SK-N-SH treated with all-trans-retinoic acid at 6 μM for 48 hours (cell line): Measurements from ENCODE around the gene PAX5.

Experiments used
- ARNTL ChIP-seq: fragments of 450-650 bp; formaldehyde crosslinking; IDR thresholded peaks from 2 replicates; pipeline ENCODE4 v1.5.0; 2020; ENCODE audit warnings: low read depth, mild to moderate bottlenecking, moderate library complexity, borderline replicate concordance
- BACH2 ChIP-seq: fragments of 250-450 bp; sonication (Bioruptor Pico); IDR thresholded peaks from 2 replicates; pipeline ENCODE4 v1.9.0; 2021; ENCODE audit warnings: mild to moderate bottlenecking, borderline replicate concordance
- TCF4 ChIP-seq: fragments of 250-450 bp; sonication (Bioruptor Pico); IDR thresholded peaks from 2 replicates; pipeline ENCODE4 v1.8.0; 2021; ENCODE audit warnings: mild to moderate bottlenecking, moderate library complexity, borderline replicate concordance
- TOX ChIP-seq: fragments of 250-450 bp; sonication (Bioruptor Pico); IDR thresholded peaks from 2 replicates; pipeline ENCODE4 v1.8.0; 2021; ENCODE audit warnings: mild to moderate bottlenecking, moderate library complexity, borderline replicate concordance
- ZFP30 ChIP-seq: fragments of 450-650 bp; formaldehyde crosslinking; IDR thresholded peaks from 2 replicates; pipeline ENCODE4 v1.5.0; 2022; ENCODE audit warnings: mild to moderate bottlenecking, moderate library complexity
- TF ChIP-seq, protein P1 (sequence below): fragments of 250-450 bp; sonication (Bioruptor Pico); IDR thresholded peaks from 2 replicates; pipeline ENCODE4 v1.5.0; 2020; ENCODE audit warnings: mild to moderate bottlenecking, moderate library complexity
- TF ChIP-seq, protein P2 (sequence below): fragments of 250-450 bp; sonication (Bioruptor Pico); IDR thresholded peaks from 2 replicates; pipeline ENCODE4 v1.8.0; 2020; ENCODE audit warnings: mild to moderate bottlenecking, moderate library complexity, borderline replicate concordance
- TF ChIP-seq, protein P3 (sequence below): fragments of 250-450 bp; sonication (Bioruptor Pico); IDR thresholded peaks from 2 replicates; pipeline ENCODE4 v1.5.1; 2020; ENCODE audit warnings: low read depth, mild to moderate bottlenecking, moderate library complexity

- no peak for TF ChIP-seq TCF4 (CRISPR knock-in tag)
- TF ChIP-seq TOX (CRISPR knock-in tag), result no peak
- no peak for TF ChIP-seq ARNTL (CRISPR knock-in tag)
- TF ChIP-seq, protein P1, sequence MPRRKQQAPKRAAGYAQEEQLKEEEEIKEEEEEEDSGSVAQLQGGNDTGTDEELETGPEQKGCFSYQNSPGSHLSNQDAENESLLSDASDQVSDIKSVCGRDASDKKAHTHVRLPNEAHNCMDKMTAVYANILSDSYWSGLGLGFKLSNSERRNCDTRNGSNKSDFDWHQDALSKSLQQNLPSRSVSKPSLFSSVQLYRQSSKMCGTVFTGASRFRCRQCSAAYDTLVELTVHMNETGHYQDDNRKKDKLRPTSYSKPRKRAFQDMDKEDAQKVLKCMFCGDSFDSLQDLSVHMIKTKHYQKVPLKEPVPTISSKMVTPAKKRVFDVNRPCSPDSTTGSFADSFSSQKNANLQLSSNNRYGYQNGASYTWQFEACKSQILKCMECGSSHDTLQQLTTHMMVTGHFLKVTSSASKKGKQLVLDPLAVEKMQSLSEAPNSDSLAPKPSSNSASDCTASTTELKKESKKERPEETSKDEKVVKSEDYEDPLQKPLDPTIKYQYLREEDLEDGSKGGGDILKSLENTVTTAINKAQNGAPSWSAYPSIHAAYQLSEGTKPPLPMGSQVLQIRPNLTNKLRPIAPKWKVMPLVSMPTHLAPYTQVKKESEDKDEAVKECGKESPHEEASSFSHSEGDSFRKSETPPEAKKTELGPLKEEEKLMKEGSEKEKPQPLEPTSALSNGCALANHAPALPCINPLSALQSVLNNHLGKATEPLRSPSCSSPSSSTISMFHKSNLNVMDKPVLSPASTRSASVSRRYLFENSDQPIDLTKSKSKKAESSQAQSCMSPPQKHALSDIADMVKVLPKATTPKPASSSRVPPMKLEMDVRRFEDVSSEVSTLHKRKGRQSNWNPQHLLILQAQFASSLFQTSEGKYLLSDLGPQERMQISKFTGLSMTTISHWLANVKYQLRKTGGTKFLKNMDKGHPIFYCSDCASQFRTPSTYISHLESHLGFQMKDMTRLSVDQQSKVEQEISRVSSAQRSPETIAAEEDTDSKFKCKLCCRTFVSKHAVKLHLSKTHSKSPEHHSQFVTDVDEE (CRISPR knock-in tag), result no peak
- no peak for TF ChIP-seq BACH2
- TF ChIP-seq, protein P2, sequence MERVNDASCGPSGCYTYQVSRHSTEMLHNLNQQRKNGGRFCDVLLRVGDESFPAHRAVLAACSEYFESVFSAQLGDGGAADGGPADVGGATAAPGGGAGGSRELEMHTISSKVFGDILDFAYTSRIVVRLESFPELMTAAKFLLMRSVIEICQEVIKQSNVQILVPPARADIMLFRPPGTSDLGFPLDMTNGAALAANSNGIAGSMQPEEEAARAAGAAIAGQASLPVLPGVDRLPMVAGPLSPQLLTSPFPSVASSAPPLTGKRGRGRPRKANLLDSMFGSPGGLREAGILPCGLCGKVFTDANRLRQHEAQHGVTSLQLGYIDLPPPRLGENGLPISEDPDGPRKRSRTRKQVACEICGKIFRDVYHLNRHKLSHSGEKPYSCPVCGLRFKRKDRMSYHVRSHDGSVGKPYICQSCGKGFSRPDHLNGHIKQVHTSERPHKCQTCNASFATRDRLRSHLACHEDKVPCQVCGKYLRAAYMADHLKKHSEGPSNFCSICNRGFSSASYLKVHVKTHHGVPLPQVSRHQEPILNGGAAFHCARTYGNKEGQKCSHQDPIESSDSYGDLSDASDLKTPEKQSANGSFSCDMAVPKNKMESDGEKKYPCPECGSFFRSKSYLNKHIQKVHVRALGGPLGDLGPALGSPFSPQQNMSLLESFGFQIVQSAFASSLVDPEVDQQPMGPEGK (CRISPR knock-in tag), result no peak
- TF ChIP-seq, protein P3, sequence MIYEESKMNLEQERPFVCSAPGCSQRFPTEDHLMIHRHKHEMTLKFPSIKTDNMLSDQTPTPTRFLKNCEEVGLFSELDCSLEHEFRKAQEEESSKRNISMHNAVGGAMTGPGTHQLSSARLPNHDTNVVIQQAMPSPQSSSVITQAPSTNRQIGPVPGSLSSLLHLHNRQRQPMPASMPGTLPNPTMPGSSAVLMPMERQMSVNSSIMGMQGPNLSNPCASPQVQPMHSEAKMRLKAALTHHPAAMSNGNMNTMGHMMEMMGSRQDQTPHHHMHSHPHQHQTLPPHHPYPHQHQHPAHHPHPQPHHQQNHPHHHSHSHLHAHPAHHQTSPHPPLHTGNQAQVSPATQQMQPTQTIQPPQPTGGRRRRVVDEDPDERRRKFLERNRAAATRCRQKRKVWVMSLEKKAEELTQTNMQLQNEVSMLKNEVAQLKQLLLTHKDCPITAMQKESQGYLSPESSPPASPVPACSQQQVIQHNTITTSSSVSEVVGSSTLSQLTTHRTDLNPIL (CRISPR knock-in tag), result no peak
- TF ChIP-seq ZFP30, result no peak
These were observed 96.7 kb downstream of the PAX5 start for GRCh38 chr9:36937346-36937745.
